ENCODE data around the gene ABHD8. TPM values are rescaled to one million over a fixed set of nuclear protein-coding genes. Genes with fewer than 3 reads are reported as not detected.
A peak's percentile ranks its signal among the peaks of the same experiment; 100 is the strongest.

The ABHD8 gene
- total and polyA plus RNA-seq, 2 of the 13 experiments (the other 11 are each of a cell fraction or from before 2014, with no cell fraction given): 6.3 to 7.2 TPM

GRCh38 chr19:17255150-17255621 lies 48.0 kb downstream of the ABHD8 start (continued):
- TF ChIP-seq ZNF30 (CRISPR knock-in tag; IDR thresholded peaks at IDR 0.05) (no peak), ZNF501 (CRISPR knock-in tag; IDR thresholded peaks at IDR 0.05) (no peak), LRRFIP1 (CRISPR knock-in tag; conservative IDR thresholded peaks at IDR 0.05) (no peak), ZNF547 (CRISPR knock-in tag; IDR thresholded peaks at IDR 0.05) (no peak), PRDM15 (CRISPR knock-in tag; IDR thresholded peaks at IDR 0.05) (no peak), NCOA1 (CRISPR knock-in tag; IDR thresholded peaks at IDR 0.05) (no peak), ZSCAN12 (CRISPR knock-in tag; IDR thresholded peaks at IDR 0.05) (no peak), MED13 (CRISPR knock-in tag; IDR thresholded peaks at IDR 0.05) (no peak), TEAD2 (CRISPR knock-in tag; IDR thresholded peaks at IDR 0.05) (no peak), EP300 (IDR thresholded peaks at IDR 0.05; ENCODE audit: low read depth in 2 of 2, low read length in 2 of 2) (no peak), EP300 (CRISPR knock-in tag; IDR thresholded peaks at IDR 0.05; ENCODE audit: borderline replicate concordance) (no peak; the same call in 1 of the 2 replicates), ZNF703 (CRISPR knock-in tag; IDR thresholded peaks at IDR 0.05; ENCODE audit: borderline replicate concordance) (no peak), NCOR1 (IDR thresholded peaks at IDR 0.05; ENCODE audit: borderline replicate concordance, low read length) (no peak), ZNF143 (CRISPR knock-in tag; IDR thresholded peaks at IDR 0.05) (no peak), SP140L (CRISPR knock-in tag; IDR thresholded peaks at IDR 0.05; ENCODE audit: borderline replicate concordance) (no peak), ZFP36L1 (CRISPR knock-in tag; IDR thresholded peaks at IDR 0.05) (no peak), ATF6 (CRISPR knock-in tag; conservative IDR thresholded peaks at IDR 0.05) (no peak), PHF21A (CRISPR knock-in tag; IDR thresholded peaks at IDR 0.05) (no peak), MXI1 (IDR thresholded peaks at IDR 0.05; ENCODE audit: borderline replicate concordance, low read depth, low read length) (peak; percentile 13; the same call in 1 of the 3 replicates), ATF3 (CRISPR knock-in tag; IDR thresholded peaks at IDR 0.05) (no peak), ZNF879 (CRISPR knock-in tag; IDR thresholded peaks at IDR 0.05) (no peak), ISL2 (CRISPR knock-in tag; IDR thresholded peaks at IDR 0.05) (no peak), ZNF720 (CRISPR knock-in tag; IDR thresholded peaks at IDR 0.05) (no peak), GABPB1 (CRISPR knock-in tag; IDR thresholded peaks at IDR 0.05) (peak; percentile 63; the same call in 1 of the 2 replicates), MXD4 (CRISPR knock-in tag; IDR thresholded peaks at IDR 0.05) (no peak)
